ENCODE data around the gene ZEB2. TPM values are rescaled to one million over a fixed set of nuclear protein-coding genes. Genes with fewer than 3 reads are reported as not detected.

ZEB2 gene
- total RNA-seq, 2 experiments from 2014 or later, result 19.4 to 20.6 TPM

GRCh38 chr2:144389930-144390311 lies 130.0 kb downstream of the ZEB2 start:
- POLR2A ChIA-PET, result no interaction called here
- H3K4me3 Mint-ChIP-seq, result no peak overlapping the region

GRCh38 chr2:144389151-144389929 lies 130.6 kb downstream of the ZEB2 start:
- no peaks in the 10 kb centered on the region for H3K27me3 Mint-ChIP-seq
- H3K27ac Mint-ChIP-seq, result no peak overlapping the region
- ChIA-PET CTCF (no interaction called here), POLR2A (no interaction called here)
- DNase-seq, result no peak
- no peak overlapping the region for H3K4me3 Mint-ChIP-seq
- peaks cover 3% of the 10 kb centered on the region for H3K9me3 Mint-ChIP-seq
- H3K36me3 Mint-ChIP-seq (ENCODE audit: low read depth), result peaks cover 17% of the 10 kb centered on the region
- H3K4me1 Mint-ChIP-seq, result no peaks in the 10 kb centered on the region

More at GRCh38 chr2:144389930-144390311, 130.0 kb downstream of the ZEB2 start:
- Mint-ChIP-seq H3K27ac (no peak overlapping the region), H3K36me3 (ENCODE audit: low read depth) (peaks cover 17% of the 10 kb centered on the region), H3K4me1 (no peaks in the 10 kb centered on the region), H3K27me3 (no peaks in the 10 kb centered on the region), H3K9me3 (peaks cover 3% of the 10 kb centered on the region)
- CTCF ChIA-PET, result no interaction called here
- no peak for DNase-seq

GRCh38 chr2:144385381-144385780 lies 134.5 kb downstream of the ZEB2 start:
- Mint-ChIP-seq H3K4me1 (peaks cover 21% of the 10 kb centered on the region), H3K27me3 (peaks cover 4% of the 10 kb centered on the region), H3K36me3 (ENCODE audit: low read depth) (peaks cover 9% of the 10 kb centered on the region), H3K27ac (no peak overlapping the region), H3K4me3 (no peak overlapping the region), H3K9me3 (no peaks in the 10 kb centered on the region)
- ChIA-PET CTCF (no interaction called here), POLR2A (no interaction called here)
- no peak for DNase-seq

GRCh38 chr2:144383571-144384100 lies 136.3 kb downstream of the ZEB2 start:
- ChIA-PET POLR2A (no interaction called here), CTCF (interaction anchor here (0.8 kb wide), 1 partner anchor 149 kb away, joined by 3 read pairs; no protein-coding TSS in a partner anchor)
- H3K27me3 Mint-ChIP-seq, result peaks cover 4% of the 10 kb centered on the region
- peaks cover 21% of the 10 kb centered on the region for H3K4me1 Mint-ChIP-seq
- H3K9me3 Mint-ChIP-seq, result no peaks in the 10 kb centered on the region
- DNase-seq, result no peak
- H3K4me3 Mint-ChIP-seq, result no peak overlapping the region
- H3K27ac Mint-ChIP-seq, result no peak overlapping the region
- peaks cover 8% of the 10 kb centered on the region for H3K36me3 Mint-ChIP-seq (ENCODE audit: low read depth)

- peak; percentile 20 for DNase-seq
- peak overlapping the region; percentile 9 for H3K27ac Mint-ChIP-seq
- ChIA-PET POLR2A (no interaction called here), CTCF (no interaction called here)
- H3K4me1 Mint-ChIP-seq, result peaks cover 23% of the 10 kb centered on the region
- no peaks in the 10 kb centered on the region for H3K9me3 Mint-ChIP-seq
- H3K4me3 Mint-ChIP-seq, result no peak overlapping the region
- peaks cover 6% of the 10 kb centered on the region for H3K36me3 Mint-ChIP-seq (ENCODE audit: low read depth)
- H3K27me3 Mint-ChIP-seq, result peaks cover 4% of the 10 kb centered on the region
These were observed 137.1 kb downstream of the ZEB2 start for GRCh38 chr2:144382849-144383248.

- Mint-ChIP-seq H3K9me3 (no peaks in the 10 kb centered on the region), H3K4me1 (peaks cover 24% of the 10 kb centered on the region), H3K36me3 (ENCODE audit: low read depth) (peaks cover 6% of the 10 kb centered on the region), H3K4me3 (no peak overlapping the region), H3K27me3 (peaks cover 4% of the 10 kb centered on the region), H3K27ac (no peak overlapping the region)
- ChIA-PET POLR2A (no interaction called here), CTCF (no interaction called here)
- DNase-seq, result no peak
These were observed 138.2 kb downstream of the ZEB2 start for GRCh38 chr2:144381716-144382115.

- no peak for DNase-seq
- POLR2A ChIA-PET, result no interaction called here
- Mint-ChIP-seq H3K36me3 (ENCODE audit: low read depth) (no peaks in the 10 kb centered on the region), H3K4me1 (peaks cover 24% of the 10 kb centered on the region), H3K27ac (no peak overlapping the region), H3K27me3 (peaks cover 4% of the 10 kb centered on the region), H3K9me3 (no peaks in the 10 kb centered on the region), H3K4me3 (no peak overlapping the region)
- CTCF ChIA-PET, result no interaction called here
These were observed 140.0 kb downstream of the ZEB2 start for GRCh38 chr2:144379851-144380311.

- no peaks in the 10 kb centered on the region for H3K9me3 Mint-ChIP-seq
- no peak for DNase-seq
- peaks cover 32% of the 10 kb centered on the region for H3K4me1 Mint-ChIP-seq
- no peak overlapping the region for H3K4me3 Mint-ChIP-seq
- CTCF ChIA-PET, result no interaction called here
- H3K27me3 Mint-ChIP-seq, result peaks cover 4% of the 10 kb centered on the region
- POLR2A ChIA-PET, result no interaction called here
- no peaks in the 10 kb centered on the region for H3K36me3 Mint-ChIP-seq (ENCODE audit: low read depth)
- no peak overlapping the region for H3K27ac Mint-ChIP-seq
These were observed 141.4 kb downstream of the ZEB2 start for GRCh38 chr2:144378551-144378950.

- Mint-ChIP-seq H3K4me1 (peaks cover 29% of the 10 kb centered on the region), H3K4me3 (no peak overlapping the region), H3K9me3 (no peaks in the 10 kb centered on the region), H3K36me3 (ENCODE audit: low read depth) (no peaks in the 10 kb centered on the region), H3K27me3 (peaks cover 4% of the 10 kb centered on the region), H3K27ac (no peak overlapping the region)
- ChIA-PET CTCF (no interaction called here), POLR2A (no interaction called here)
- DNase-seq, result no peak
These were observed 142.0 kb downstream of the ZEB2 start for GRCh38 chr2:144377914-144378313.

GRCh38 chr2:144376926-144377325 lies 143.0 kb downstream of the ZEB2 start:
- no peaks in the 10 kb centered on the region for H3K9me3 Mint-ChIP-seq
- H3K27me3 Mint-ChIP-seq, result peaks cover 4% of the 10 kb centered on the region
- DNase-seq, result no peak
- peaks cover 25% of the 10 kb centered on the region for H3K4me1 Mint-ChIP-seq
- H3K36me3 Mint-ChIP-seq (ENCODE audit: low read depth), result no peaks in the 10 kb centered on the region
- H3K4me3 Mint-ChIP-seq, result no peak overlapping the region
- ChIA-PET POLR2A (no interaction called here), CTCF (no interaction called here)
- H3K27ac Mint-ChIP-seq, result no peak overlapping the region

GRCh38 chr2:144376460-144376859 lies 143.5 kb downstream of the ZEB2 start:
- Mint-ChIP-seq H3K36me3 (ENCODE audit: low read depth) (no peaks in the 10 kb centered on the region), H3K9me3 (no peaks in the 10 kb centered on the region), H3K27me3 (peaks cover 4% of the 10 kb centered on the region), H3K27ac (no peak overlapping the region), H3K4me1 (peaks cover 26% of the 10 kb centered on the region), H3K4me3 (no peak overlapping the region)
- POLR2A ChIA-PET, result no interaction called here
- CTCF ChIA-PET, result no interaction called here
- no peak for DNase-seq

GRCh38 chr2:144374163-144374661 lies 145.7 kb downstream of the ZEB2 start:
- POLR2A ChIA-PET, result interaction anchor here (1.2 to 1.4 kb wide), 2 partner anchors 41 to 145 kb away, joined by 3 read pairs; no protein-coding TSS in a partner anchor
- Mint-ChIP-seq H3K27ac (peak overlapping the region; percentile 62), H3K4me1 (peaks cover 33% of the 10 kb centered on the region), H3K36me3 (ENCODE audit: low read depth) (no peaks in the 10 kb centered on the region), H3K27me3 (no peaks in the 10 kb centered on the region), H3K4me3 (no peak overlapping the region), H3K9me3 (no peaks in the 10 kb centered on the region)
- DNase-seq, result no peak
- CTCF ChIA-PET, result no interaction called here

- ChIA-PET POLR2A (no interaction called here), CTCF (no interaction called here)
- peak overlapping the region; percentile 27 for H3K27ac Mint-ChIP-seq
- H3K4me1 Mint-ChIP-seq, result peaks cover 30% of the 10 kb centered on the region
- no peaks in the 10 kb centered on the region for H3K9me3 Mint-ChIP-seq
- no peak for DNase-seq
- H3K27me3 Mint-ChIP-seq, result no peaks in the 10 kb centered on the region
- no peak overlapping the region for H3K4me3 Mint-ChIP-seq
- no peaks in the 10 kb centered on the region for H3K36me3 Mint-ChIP-seq (ENCODE audit: low read depth)
These were observed 147.4 kb downstream of the ZEB2 start for GRCh38 chr2:144372410-144373080.

Measured in activated CD4-positive, alpha-beta memory T cell treated with anti-CD3 and anti-CD28 coated beads, Interleukin-2, amount 10 ng/mL, durations not matched to agents 7 days and 5 days (primary cell).